Mucosa of descending colon (tissue), 3 donors: ENCODE measurements around the gene SS18L1. TPM values are rescaled to one million over a fixed set of nuclear protein-coding genes. Genes with fewer than 3 reads are reported as not detected.

Experiments
- ATAC-seq: fragments of 200-7000 bp; cut with Tn5 transposase; one replicate; pipeline ENCODE4 v1.9.1; 2020; ENCODE audit warnings: mild to moderate bottlenecking, moderate library complexity
- DNase-seq, 3 donors: peaks; one replicate each; pipeline ENCODE4 v3.0.0-alpha.2; 2020
- H3K36me3 ChIP-seq: fragments of 200-600 bp; one replicate; pipeline ENCODE4 v1.8.0; 2021; ENCODE audit warnings: low read depth, mild to moderate bottlenecking
- H3K4me1 ChIP-seq: fragments of 200-600 bp; one replicate; pipeline ENCODE4 v1.8.0; 2021; ENCODE audit warnings: low read depth, mild to moderate bottlenecking
- H3K4me3 ChIP-seq: fragments of 200-600 bp; one replicate; pipeline ENCODE4 v1.8.0; 2021; ENCODE audit warnings: mild to moderate bottlenecking
- H3K9me3 ChIP-seq: fragments of 200-600 bp; one replicate; pipeline ENCODE4 v1.8.0; 2021; ENCODE audit warnings: mild to moderate bottlenecking
- intact Hi-C, 2 donors: fragments of 100-400 bp; cut with DNase I in 1 of 2; cut with micrococcal nuclease in 1 of 2; formaldehyde crosslinking; loops; one replicate each; pipeline versions ENCODE4 v1.11.0 to v1.11.1; 2022; cut with DNase I, micrococcal nuclease
- total RNA-seq, 3 donors: library from RNA; stranded (reverse); fragmentation: NEBNext Ultra II Directional in 2 of 3; extraction: Animal tissue kit (Norgen Biotek cat#: 25700) in 2 of 3; gene quantifications; one replicate each; pipeline versions ENCODE4 v1.2.1 to v1.2.4, GENCODE V29; 2021 to 2023
- TF ChIP-seq, protein P1 (sequence below): fragments of 200-600 bp; IDR thresholded peaks from one replicate; pipeline ENCODE4 v1.8.0; 2022; ENCODE audit warnings: antibody characterized with exemption, mild to moderate bottlenecking
- donor health status: DM: no; HTN: no; CAD: no; lungs with moderate emphysema.
- donor health status: DM: no; HTN: no; CAD: no.
- donor health status: DM: no; HTN: yes; CAD: no.

The SS18L1 gene
- total RNA-seq, 3 donors from 2014 or later = 13.2 to 16.0 (median 14.4) TPM

DNA sequence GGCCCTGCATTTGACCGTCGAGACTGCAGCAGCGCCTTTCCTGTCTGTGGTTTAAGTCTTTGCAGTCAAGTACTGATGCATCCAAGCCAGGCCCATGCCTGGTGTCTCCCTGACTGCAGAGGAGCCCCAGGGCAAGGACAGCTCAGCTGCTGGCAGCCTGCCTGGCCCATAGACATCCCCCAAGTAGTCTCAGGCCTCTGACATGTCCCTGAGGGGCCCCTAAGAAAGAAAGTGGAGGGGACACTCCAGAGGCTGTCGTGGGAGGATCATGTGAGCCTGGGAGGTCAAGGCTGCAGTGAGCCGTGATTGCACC, 58.5 kb downstream of the SS18L1 start:
- TF ChIP-seq, protein P1, sequence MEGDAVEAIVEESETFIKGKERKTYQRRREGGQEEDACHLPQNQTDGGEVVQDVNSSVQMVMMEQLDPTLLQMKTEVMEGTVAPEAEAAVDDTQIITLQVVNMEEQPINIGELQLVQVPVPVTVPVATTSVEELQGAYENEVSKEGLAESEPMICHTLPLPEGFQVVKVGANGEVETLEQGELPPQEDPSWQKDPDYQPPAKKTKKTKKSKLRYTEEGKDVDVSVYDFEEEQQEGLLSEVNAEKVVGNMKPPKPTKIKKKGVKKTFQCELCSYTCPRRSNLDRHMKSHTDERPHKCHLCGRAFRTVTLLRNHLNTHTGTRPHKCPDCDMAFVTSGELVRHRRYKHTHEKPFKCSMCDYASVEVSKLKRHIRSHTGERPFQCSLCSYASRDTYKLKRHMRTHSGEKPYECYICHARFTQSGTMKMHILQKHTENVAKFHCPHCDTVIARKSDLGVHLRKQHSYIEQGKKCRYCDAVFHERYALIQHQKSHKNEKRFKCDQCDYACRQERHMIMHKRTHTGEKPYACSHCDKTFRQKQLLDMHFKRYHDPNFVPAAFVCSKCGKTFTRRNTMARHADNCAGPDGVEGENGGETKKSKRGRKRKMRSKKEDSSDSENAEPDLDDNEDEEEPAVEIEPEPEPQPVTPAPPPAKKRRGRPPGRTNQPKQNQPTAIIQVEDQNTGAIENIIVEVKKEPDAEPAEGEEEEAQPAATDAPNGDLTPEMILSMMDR = no peak
- peak; percentile 11 for ATAC-seq

DNA sequence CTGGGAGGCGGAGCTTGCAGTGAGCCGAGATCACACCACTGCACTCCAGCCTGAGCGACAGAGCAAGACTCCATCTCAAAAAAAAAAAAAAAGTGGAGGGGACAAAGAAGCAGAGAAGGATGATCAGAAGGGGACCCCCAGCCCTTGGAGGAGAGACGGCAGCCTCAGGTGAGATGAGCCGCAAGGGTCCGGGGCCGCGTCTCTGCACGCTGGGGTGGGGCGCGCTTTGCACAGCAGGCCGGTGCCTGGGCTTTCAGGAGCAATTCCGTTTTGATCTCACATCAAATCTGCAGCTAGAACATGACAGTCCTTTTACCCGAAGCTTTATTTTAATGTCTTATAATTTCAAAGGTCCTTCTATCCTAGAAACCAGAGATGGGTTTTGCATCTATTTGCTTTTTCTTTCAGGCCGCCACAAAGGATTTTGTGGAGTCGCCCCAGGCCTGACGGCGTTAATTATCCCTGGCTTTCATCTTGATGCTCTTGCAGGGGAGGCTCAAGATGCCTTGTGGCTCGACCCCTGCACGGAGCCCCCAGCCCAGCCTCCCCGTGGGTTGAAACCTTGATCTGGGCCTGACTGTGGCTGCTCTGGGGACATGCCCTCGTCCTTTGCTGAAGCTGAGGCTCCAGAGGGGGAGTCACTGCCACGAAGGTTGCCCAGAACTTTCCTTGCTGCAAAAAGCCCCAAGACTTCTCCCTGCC, 59.3 kb downstream of the SS18L1 start:
- DNase-seq (peak in 2 of 3 donors; percentile 3 to 38), ATAC-seq (no peak)
- intact Hi-C loops = no loop called here
- Histone ChIP-seq H3K4me1 (no peaks in the 10 kb centered on the region), H3K4me3 (no peak overlapping the region), H3K36me3 (no peaks in the 10 kb centered on the region), H3K9me3 (no peaks in the 10 kb centered on the region)
- TF ChIP-seq, protein P1 = no peak

More for the DNA sequence above, 58.5 kb downstream of the SS18L1 start:
- Histone ChIP-seq H3K9me3 (no peaks in the 10 kb centered on the region), H3K4me3 (no peak overlapping the region), H3K4me1 (no peaks in the 10 kb centered on the region), H3K36me3 (no peaks in the 10 kb centered on the region)
- intact Hi-C loops = no loop called here
- peak in 2 of 3 donors; percentile 3 to 19 for DNase-seq

DNA sequence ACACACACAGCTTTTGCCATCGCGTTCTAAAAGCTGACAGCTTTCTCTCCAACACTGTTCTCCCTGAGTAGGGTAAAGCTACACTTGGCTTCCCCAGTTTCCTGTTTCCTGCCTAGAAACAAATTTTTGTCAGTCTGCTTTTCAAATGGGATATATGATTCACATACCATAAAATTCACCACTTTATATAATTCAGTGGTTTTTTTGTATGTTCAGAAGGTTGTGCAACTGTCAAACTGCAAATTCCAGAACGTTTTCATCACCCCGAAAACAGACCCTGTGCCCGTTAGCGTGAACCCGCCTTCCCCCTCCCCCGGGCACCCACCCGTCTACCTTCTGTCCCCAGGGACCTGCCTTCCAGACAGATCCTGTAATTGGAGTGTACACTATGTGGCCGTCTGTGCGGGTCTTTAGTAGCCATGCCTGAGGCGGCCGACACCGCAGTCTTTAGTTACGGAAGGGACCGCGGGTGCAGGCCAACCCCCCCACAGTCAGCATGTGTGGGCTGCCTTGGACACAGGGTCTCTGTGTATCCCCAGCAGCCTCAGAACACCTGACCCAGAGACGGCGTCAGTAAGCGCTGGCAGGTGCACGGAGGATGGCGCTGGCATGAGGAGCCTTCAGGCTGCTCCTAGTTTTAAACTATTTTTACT, 59.9 kb downstream of the SS18L1 start:
- ATAC-seq (no peak), DNase-seq (peak in 1 of 3 donors; percentile 27)
- Histone ChIP-seq H3K36me3 (no peaks in the 10 kb centered on the region), H3K4me1 (no peaks in the 10 kb centered on the region), H3K4me3 (no peak overlapping the region), H3K9me3 (no peaks in the 10 kb centered on the region)
- intact Hi-C loops = no loop called here
- TF ChIP-seq, protein P1 = no peak

DNA sequence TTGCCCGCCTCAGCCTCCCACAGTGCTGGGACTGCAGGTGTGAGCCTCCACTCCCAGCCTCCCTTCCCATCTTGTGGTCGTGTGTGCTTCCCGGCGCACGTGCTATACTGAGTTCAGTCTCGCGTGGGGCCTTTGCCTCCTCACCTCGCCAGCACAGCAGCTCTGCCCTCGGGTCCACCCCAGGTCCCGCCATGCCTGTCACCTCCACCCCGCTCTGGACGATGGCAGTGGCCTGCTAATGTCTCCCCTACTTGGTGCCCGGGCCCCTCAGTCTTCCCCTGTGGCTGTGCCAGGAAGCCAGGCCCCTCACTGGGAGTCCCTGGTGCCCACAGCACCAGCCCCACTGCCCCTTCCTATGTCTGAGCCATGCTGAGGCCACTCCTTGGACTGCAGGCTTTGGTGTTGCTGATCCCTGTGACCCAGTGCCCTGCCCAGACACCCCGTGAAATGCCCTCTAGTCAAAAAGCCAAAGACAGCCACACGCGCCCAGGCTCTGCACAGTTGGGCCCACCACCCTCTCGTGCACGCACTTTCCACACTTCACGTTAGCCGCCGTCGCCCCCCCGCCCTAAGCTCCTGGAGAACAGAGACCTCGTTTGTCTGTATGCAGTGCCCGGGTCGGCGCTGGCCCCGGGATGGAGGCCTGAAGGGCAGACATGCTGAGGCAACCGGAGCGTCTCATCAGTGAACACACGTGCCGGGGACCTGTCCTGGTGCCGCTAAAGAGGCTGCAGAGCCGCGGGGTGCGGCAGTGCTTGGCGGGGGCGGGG, 62.2 kb downstream of the SS18L1 start:
- intact Hi-C loops = no loop called here
- Histone ChIP-seq H3K36me3 (no peaks in the 10 kb centered on the region), H3K9me3 (no peaks in the 10 kb centered on the region), H3K4me1 (no peaks in the 10 kb centered on the region), H3K4me3 (no peak overlapping the region)
- DNase-seq = peak in 2 of 3 donors; percentile 15 to 36
- TF ChIP-seq, protein P1 = no peak
- no peak for ATAC-seq

DNA sequence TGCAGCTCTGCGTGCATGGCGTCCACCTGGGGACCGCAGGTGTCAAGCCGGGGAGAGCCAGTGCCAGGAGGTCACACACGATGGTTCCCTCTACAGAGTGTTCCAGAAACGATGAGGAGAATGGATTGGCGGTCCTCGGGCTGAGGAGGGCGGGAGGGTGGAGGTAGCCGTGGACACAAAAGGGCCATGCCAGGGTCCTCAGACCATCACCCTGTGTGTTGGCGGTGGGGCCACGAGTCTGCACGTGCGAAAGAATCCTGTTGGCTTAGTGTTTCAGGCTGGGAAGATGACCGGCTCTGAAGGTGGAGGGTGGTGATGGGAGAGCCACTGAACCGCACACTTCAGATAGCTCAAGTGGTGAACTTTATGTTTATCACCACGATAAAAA, 62.8 kb downstream of the SS18L1 start:
- Histone ChIP-seq H3K4me1 (no peaks in the 10 kb centered on the region), H3K36me3 (no peaks in the 10 kb centered on the region), H3K9me3 (no peaks in the 10 kb centered on the region), H3K4me3 (no peak overlapping the region)
- TF ChIP-seq, protein P1 = no peak
- intact Hi-C loops = no loop called here
- DNase-seq (peak in 1 of 3 donors; percentile 17), ATAC-seq (no peak)
